Heart right ventricle (tissue), 16 donors: ENCODE results near the gene TTC17. TPM values are rescaled to one million over a fixed set of nuclear protein-coding genes. Genes with fewer than 3 reads are reported as not detected.

Source experiments
- ATAC-seq, 8 donors: fragments of 200-7000 bp; cut with Tn5 transposase; one replicate each; pipeline ENCODE4 v1.9.1; 2020; ENCODE audit warnings: mild to moderate bottlenecking in 8 of 8, moderate library complexity in 8 of 8, moderate number of reproducible peaks in 1 of 8
- DNase-seq, 2 donors: peaks; one replicate each; pipeline ENCODE4 v3.0.0-alpha.2; 2020
- H3K27ac ChIP-seq, 10 donors: fragments of 200-600 bp; sonication (generic) in 2 of 10; one replicate each; pipeline versions ENCODE4 v1.5.0 to v1.8.0; 2020 to 2022; ENCODE audit warnings: mild to moderate bottlenecking in 3 of 10
- H3K27me3 ChIP-seq, 7 donors: fragments of 200-600 bp; one replicate each; pipeline ENCODE4 v1.8.0; 2021 to 2022; ENCODE audit warnings: mild to moderate bottlenecking in 2 of 7
- H3K36me3 ChIP-seq, 9 donors: fragments of 200-600 bp; sonication (generic) in 1 of 9; one replicate each; pipeline versions ENCODE4 v1.5.0 to v1.8.0; 2020 to 2022; ENCODE audit warnings: mild to moderate bottlenecking in 2 of 9
- H3K4me1 ChIP-seq, 9 donors: fragments of 200-600 bp; sonication (generic) in 1 of 9; one replicate each; pipeline versions ENCODE4 v1.5.0 to v1.8.0; 2020 to 2022; ENCODE audit warnings: mild to moderate bottlenecking in 4 of 9
- H3K4me3 ChIP-seq, 10 donors: fragments of 200-600 bp; sonication (generic) in 2 of 10; one replicate each; pipeline versions ENCODE4 v1.5.0 to v1.8.0; 2020 to 2022; ENCODE audit warnings: mild to moderate bottlenecking in 7 of 10, moderate library complexity in 2 of 10
- H3K9me3 ChIP-seq, 11 donors: fragments of 200-600 bp in 10 of 11; sonication (generic) in 2 of 11; one replicate each; pipeline versions ENCODE4 v1.5.0 to v1.8.0; 2013 to 2022; ENCODE audit warnings: mild to moderate bottlenecking in 2 of 11, control low read depth in 1 of 11, moderate library complexity in 1 of 11
- WGBS, 2 donors: extraction: QIAGEN DNeasy Blood & Tissue Kit; methylation state at CpG; one replicate each; pipeline ENCODE4 v1.1.7; 2013; ENCODE audit warnings: inconsistent platforms in 1 of 2; 5-methylcytosine and 5-hydroxymethylcytosine counted together
- intact Hi-C, 10 donors: fragments of 100-400 bp; cut with DNase I; formaldehyde crosslinking; loops; one replicate each; pipeline versions ENCODE4 v1.11.1 to v1.14.2; 2022
- polyA plus RNA-seq, 2 donors: library from polyadenylated mRNA; stranded (reverse); fragments of 200-250 nt; gene quantifications; one replicate each; pipeline ENCODE4 v1.2.3, GENCODE V29; 2013
- total RNA-seq, 10 donors: library from RNA; stranded (reverse); fragmentation: NEBNext Ultra II Directional in 3 of 10; extraction: Animal tissue kit (Norgen Biotek cat#: 25700) in 3 of 10; gene quantifications; one replicate each; pipeline versions ENCODE4 v1.2.1 to v1.2.4, GENCODE V29; 2021 to 2023
- TF ChIP-seq, protein P1 (sequence below), 9 donors: fragments of 200-600 bp; sonication (generic) in 2 of 9; IDR thresholded peaks; one replicate each; pipeline versions ENCODE4 v1.5.0 to v1.8.0; 2021 to 2022; ENCODE audit warnings: antibody characterized with exemption in 9 of 9, mild to moderate bottlenecking in 5 of 9, moderate library complexity in 1 of 9
- donor health status: Arrhythmogenic right ventricular cardiomyopathy.
- donor health status: ischemic (EF 13 %, LVEDD 7.1; RV severe dilation, severe dysfunction).
- donor health status: healthy with polysubstance abuse.
- donor health status: DM: no; HTN: yes; CAD: no.
- donor health status: DM: no; HTN: no; CAD: no.
- donor health status: ischemic (EF 25% LVEDD 6.9; RV normal size, moderate dysfunction).
- donor health status: ischemic (EF 25% LVEDD 5.7; RV mildly dilated, moderate dysfunction).
- donor health status: healthy.
- donor health status: DM: yes; HTN: yes; CAD: no.
- donor health status: Ischemic cardiomyopathy.
- donor health status: ischemic (EF 35%, LVEDD 5.7; RV mildly dilated, moderate dysfunction).
- donor health status: nonischemic (EF 11% LVEDD 7.7; RV severe dilation, severe dysfunction).
- donor health status: DM: yes; HTN: yes; CAD: no.
- donor health status: PGD.
- donor health status: ischemic (EF 29% LVEDD 5.4; RV normal size, mild dysfunction).
- donor health status: nonischemic (EF 23%, LVEDD 6.1; RV moderate dilation, normal function).

The TTC17 gene
- total and polyA plus RNA-seq, 12 donors: 20.4 to 42.1 (median 29.8) TPM

DNA sequence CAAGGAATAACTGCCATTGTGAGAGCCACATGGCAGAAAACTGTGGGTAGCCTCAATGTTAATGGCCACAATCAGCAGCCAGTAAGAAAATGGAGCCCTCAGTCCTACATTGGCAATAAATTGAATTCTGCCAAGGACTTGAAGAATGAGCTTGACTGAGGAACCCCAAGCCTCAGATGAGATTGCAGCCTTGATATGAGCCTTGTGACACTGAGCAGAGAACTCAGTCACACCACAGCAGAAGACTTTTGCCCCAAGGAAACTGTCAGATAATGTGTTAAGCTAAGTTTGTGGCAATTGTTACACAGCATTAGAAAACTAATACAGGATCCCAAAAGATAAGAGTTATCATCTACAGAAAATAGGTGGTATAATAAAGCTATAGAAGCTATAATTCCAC lies 2.4 kb upstream of the TTC17 start:
- Histone ChIP-seq H3K27me3 (no peaks in the 10 kb centered on the region), H3K4me1 (peaks cover 6 to 30% (median 24%) of the 10 kb centered on the region in 9 donors), H3K36me3 (no peaks in the 10 kb centered on the region), H3K4me3 (no peak overlapping the region), H3K9me3 (no peaks in the 10 kb centered on the region), H3K27ac (no peak overlapping the region)
- ATAC-seq (no peak), DNase-seq (no peak)
- TF ChIP-seq, protein P1, sequence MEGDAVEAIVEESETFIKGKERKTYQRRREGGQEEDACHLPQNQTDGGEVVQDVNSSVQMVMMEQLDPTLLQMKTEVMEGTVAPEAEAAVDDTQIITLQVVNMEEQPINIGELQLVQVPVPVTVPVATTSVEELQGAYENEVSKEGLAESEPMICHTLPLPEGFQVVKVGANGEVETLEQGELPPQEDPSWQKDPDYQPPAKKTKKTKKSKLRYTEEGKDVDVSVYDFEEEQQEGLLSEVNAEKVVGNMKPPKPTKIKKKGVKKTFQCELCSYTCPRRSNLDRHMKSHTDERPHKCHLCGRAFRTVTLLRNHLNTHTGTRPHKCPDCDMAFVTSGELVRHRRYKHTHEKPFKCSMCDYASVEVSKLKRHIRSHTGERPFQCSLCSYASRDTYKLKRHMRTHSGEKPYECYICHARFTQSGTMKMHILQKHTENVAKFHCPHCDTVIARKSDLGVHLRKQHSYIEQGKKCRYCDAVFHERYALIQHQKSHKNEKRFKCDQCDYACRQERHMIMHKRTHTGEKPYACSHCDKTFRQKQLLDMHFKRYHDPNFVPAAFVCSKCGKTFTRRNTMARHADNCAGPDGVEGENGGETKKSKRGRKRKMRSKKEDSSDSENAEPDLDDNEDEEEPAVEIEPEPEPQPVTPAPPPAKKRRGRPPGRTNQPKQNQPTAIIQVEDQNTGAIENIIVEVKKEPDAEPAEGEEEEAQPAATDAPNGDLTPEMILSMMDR (IDR thresholded peaks at IDR 0.05): no peak
- intact Hi-C loops: no loop called here

DNA sequence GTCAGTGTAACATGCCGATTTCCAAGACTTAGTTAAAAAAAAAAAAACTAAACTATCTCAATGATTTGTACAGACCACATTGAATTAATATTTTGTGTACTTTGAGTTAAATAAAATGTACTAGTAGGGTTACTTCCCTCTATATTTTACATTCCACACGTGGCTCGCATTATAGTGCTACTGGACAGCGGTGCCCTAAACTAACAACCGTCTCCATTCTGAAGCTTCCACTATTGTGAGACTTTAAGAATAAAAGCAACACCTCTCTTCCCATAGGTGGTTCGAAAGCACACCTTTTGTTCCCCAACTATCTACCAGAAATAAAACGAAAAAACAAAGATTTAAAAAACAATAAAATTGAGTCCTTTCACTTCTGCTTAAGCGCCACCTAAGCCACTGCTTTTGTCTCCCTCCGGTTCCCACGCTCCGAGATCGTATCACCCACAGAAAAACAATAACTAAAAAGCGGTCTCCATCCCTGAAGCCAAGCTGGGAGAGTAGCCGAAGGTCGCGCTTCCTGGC lies 380 bp upstream of the TTC17 start:
- ATAC-seq (peak in 5 of 8 donors; percentile 29 to 56 (median 42)), DNase-seq (no peak)
- TF ChIP-seq, protein P1 (IDR thresholded peaks at IDR 0.05): no peak
- Histone ChIP-seq H3K36me3 (peaks cover 0 to 10% (median 0%) of the 10 kb centered on the region in 9 donors), H3K27ac (peak overlapping the region; percentile 58 to 97 (median 91)), H3K27me3 (no peaks in the 10 kb centered on the region), H3K4me1 (peaks cover 6 to 34% (median 26%) of the 10 kb centered on the region in 9 donors), H3K4me3 (peak overlapping the region; percentile 46 to 99 (median 93)), H3K9me3 (no peaks in the 10 kb centered on the region)
- WGBS, 2 donors: 6% methylated on average over 16 of the region's 16 CpGs
- intact Hi-C loops: no loop called here

DNA sequence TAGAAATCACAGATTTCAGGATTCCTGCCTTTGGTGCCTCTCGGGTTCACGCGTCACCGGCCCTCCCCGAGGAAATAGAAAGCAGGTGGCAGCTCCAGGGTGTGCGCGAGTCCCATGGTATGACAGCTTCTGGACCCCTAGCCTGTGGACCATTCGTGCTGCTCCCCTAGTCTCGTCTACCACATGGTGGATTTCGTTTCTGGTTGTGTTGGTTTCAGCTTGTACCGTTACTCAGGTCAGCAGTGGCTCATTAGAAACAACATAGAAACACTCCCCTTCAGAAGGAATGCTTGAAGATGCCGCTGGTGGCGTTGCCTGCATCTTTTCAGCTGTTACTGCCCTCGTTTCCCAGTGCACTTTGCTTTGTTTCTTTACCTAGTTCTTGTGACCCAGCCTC lies 700 bp downstream of the TTC17 start:
- intact Hi-C loops: no loop called here
- H3K27ac ChIP-seq: peak overlapping the region in 9 of 10 donors; percentile 58 to 97 (median 91)
- 0 to 1% methylated on average over 14 of the region's 14 CpGs for WGBS, 2 donors
- TF ChIP-seq, protein P1 (IDR thresholded peaks at IDR 0.05): no peak
- ATAC-seq (peak; percentile 5 to 60 (median 42)), DNase-seq (no peak)
- H3K4me1 ChIP-seq: peaks cover 6 to 34% (median 26%) of the 10 kb centered on the region in 9 donors
- H3K9me3 ChIP-seq: no peaks in the 10 kb centered on the region
- peaks cover 0 to 10% (median 0%) of the 10 kb centered on the region in 9 donors for H3K36me3 ChIP-seq
- H3K27me3 ChIP-seq: no peaks in the 10 kb centered on the region
- peak overlapping the region; percentile 46 to 99 (median 93) for H3K4me3 ChIP-seq

DNA sequence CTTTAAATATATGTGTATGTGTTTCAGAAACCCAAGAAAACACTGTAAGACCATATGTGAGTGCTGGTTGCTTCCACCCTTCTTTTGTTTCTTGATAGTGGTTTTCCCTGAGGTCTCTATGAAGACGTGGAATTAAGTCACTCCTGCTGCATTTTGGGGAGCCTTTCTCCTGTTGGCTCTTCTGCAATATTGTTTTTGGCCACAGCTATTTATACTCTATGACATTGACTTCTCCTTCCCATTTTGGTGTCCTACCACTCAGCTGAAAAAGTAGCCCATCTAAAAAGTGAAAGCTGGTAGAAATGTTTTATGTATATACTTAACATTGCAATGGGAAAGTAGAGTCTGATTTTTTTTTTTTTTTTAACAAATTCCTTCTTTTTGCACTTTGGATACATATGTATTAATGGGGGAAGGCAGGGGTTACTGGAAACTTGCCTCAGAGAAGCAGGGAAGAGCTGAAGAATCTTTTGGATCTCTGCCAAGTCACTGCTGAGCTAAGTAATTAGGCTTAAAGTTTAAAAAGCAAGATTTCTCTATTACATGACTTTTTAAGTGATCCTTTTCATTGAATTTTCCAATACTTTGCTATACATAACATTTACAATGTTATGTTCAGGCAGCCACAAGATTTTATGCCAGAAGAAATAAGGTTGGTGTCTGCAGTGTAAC lies 1.8 kb downstream of the TTC17 start:
- intact Hi-C loops: no loop called here
- peaks cover 6 to 34% (median 26%) of the 10 kb centered on the region in 9 donors for H3K4me1 ChIP-seq
- ATAC-seq (no peak), DNase-seq (no peak)
- H3K27me3 ChIP-seq: no peaks in the 10 kb centered on the region
- TF ChIP-seq, protein P1 (IDR thresholded peaks at IDR 0.05): no peak
- H3K9me3 ChIP-seq: no peaks in the 10 kb centered on the region
- peaks cover 0 to 18% (median 0%) of the 10 kb centered on the region in 9 donors for H3K36me3 ChIP-seq
- 12 to 18% methylated on average over 1 of the region's 1 CpG for WGBS, 2 donors
- H3K27ac ChIP-seq: peak overlapping the region in 2 of 10 donors; percentile 93 to 96
- peak overlapping the region in 7 of 10 donors; percentile 73 to 96 (median 94) for H3K4me3 ChIP-seq
